HepG2 (cell line): ENCODE data around the gene ANKS3. TPM values are rescaled to one million over a fixed set of nuclear protein-coding genes. Genes with fewer than 3 reads are reported as not detected.

Source experiments
- CEBPB ChIP-seq: IDR thresholded peaks from 2 replicates; pipeline ENCODE4 v1.6.1; 2011; ENCODE audit warnings: low read depth, low read length, improper control_type of control experiment, borderline replicate concordance
- HDAC2 ChIP-seq: sonication (generic); formaldehyde crosslinking; IDR thresholded peaks from 2 replicates; pipeline ENCODE4 v1.4.0; 2020; ENCODE audit warnings: missing genetic modification reagents
- HOXA5 ChIP-seq: sonication (generic); formaldehyde crosslinking; IDR thresholded peaks from 2 replicates; pipeline ENCODE4 v1.4.0; 2020; ENCODE audit warnings: missing genetic modification reagents
- MEIS1 ChIP-seq: sonication (generic); formaldehyde crosslinking; IDR thresholded peaks from 2 replicates; pipeline ENCODE4 v1.9.0; 2021; ENCODE audit warnings: mild to moderate bottlenecking, missing genetic modification reagents, moderate library complexity, borderline replicate concordance
- MXD3 ChIP-seq: IDR thresholded peaks from 2 replicates; pipeline ENCODE4 v1.6.1; 2016; ENCODE audit warnings: mild to moderate bottlenecking, missing biosample characterization, missing genetic modification reagents
- NFE2 ChIP-seq: sonication (generic); formaldehyde crosslinking; IDR thresholded peaks from 2 replicates; pipeline ENCODE4 v1.4.0; 2020; ENCODE audit warnings: missing genetic modification reagents
- PBX2 ChIP-seq: IDR thresholded peaks from 2 replicates; pipeline ENCODE4 v1.6.1; 2016; ENCODE audit warnings: control low read depth
- RARA ChIP-seq: IDR thresholded peaks from 2 replicates; pipeline ENCODE4 v1.6.1; 2016; ENCODE audit warnings: missing genetic modification reagents, missing compliant biosample characterization
- RBM22 ChIP-seq: fragments of 200-400 bp; formaldehyde crosslinking; optimal IDR thresholded peaks from 2 replicates; pipeline ENCODE3; 2017; ENCODE audit warnings: mild to moderate bottlenecking, low read length, moderate library complexity
- RXRB ChIP-seq: IDR thresholded peaks from 2 replicates; pipeline ENCODE4 v1.6.1; 2016; ENCODE audit warnings: borderline replicate concordance, missing genetic modification reagents, missing compliant biosample characterization
- STAG1 ChIP-seq: sonication (generic); formaldehyde crosslinking; IDR thresholded peaks from 2 replicates; pipeline ENCODE4 v1.4.0; 2020; ENCODE audit warnings: missing genetic modification reagents
- TFE3 ChIP-seq: IDR thresholded peaks from 2 replicates; pipeline ENCODE4 v1.6.1; 2016
- TIGD3 ChIP-seq: sonication (generic); formaldehyde crosslinking; IDR thresholded peaks from 2 replicates; pipeline ENCODE4 v1.5.1; 2020; ENCODE audit warnings: mild to moderate bottlenecking, missing genetic modification reagents, borderline replicate concordance
- ZBTB37 ChIP-seq: sonication (generic); formaldehyde crosslinking; IDR thresholded peaks from 2 replicates; pipeline ENCODE4 v1.4.0; 2020; ENCODE audit warnings: mild to moderate bottlenecking, missing genetic modification reagents
- ZFP82 ChIP-seq: sonication (generic); formaldehyde crosslinking; IDR thresholded peaks from 2 replicates; pipeline ENCODE4 v1.5.1; 2020; ENCODE audit warnings: mild to moderate bottlenecking, missing genetic modification reagents, borderline replicate concordance
- ZFYVE20 ChIP-seq: sonication (generic); formaldehyde crosslinking; IDR thresholded peaks from 2 replicates; pipeline ENCODE4 v1.8.0; 2023; ENCODE audit warnings: low read depth, mild to moderate bottlenecking, moderate library complexity, missing genetic modification reagents, borderline replicate concordance
- ZNF350 ChIP-seq: sonication (generic); formaldehyde crosslinking; IDR thresholded peaks from 2 replicates; pipeline ENCODE4 v1.4.0; 2020; ENCODE audit warnings: mild to moderate bottlenecking, low read depth, missing genetic modification reagents, borderline replicate concordance
- ZNF44 ChIP-seq: sonication (generic); formaldehyde crosslinking; IDR thresholded peaks from 2 replicates; pipeline ENCODE4 v1.5.1; 2020; ENCODE audit warnings: mild to moderate bottlenecking, missing genetic modification reagents
- ZNF567 ChIP-seq: sonication (generic); formaldehyde crosslinking; IDR thresholded peaks from 2 replicates; pipeline ENCODE4 v1.8.1; 2023; ENCODE audit warnings: mild to moderate bottlenecking, missing genetic modification reagents, borderline replicate concordance
- ZNF674 ChIP-seq: sonication (generic); formaldehyde crosslinking; IDR thresholded peaks from 2 replicates; pipeline ENCODE4 v1.5.0; 2020; ENCODE audit warnings: low read depth, mild to moderate bottlenecking, missing genetic modification reagents
- ZNF746 ChIP-seq: sonication (generic); formaldehyde crosslinking; IDR thresholded peaks from 2 replicates; pipeline ENCODE4 v1.8.0; 2022; ENCODE audit warnings: mild to moderate bottlenecking, missing genetic modification reagents
- ZNF773 ChIP-seq: sonication (generic); formaldehyde crosslinking; IDR thresholded peaks from 2 replicates; pipeline ENCODE4 v1.4.0; 2020; ENCODE audit warnings: missing genetic modification reagents, borderline replicate concordance
- ZNF883 ChIP-seq: sonication (generic); formaldehyde crosslinking; IDR thresholded peaks from 2 replicates; pipeline ENCODE4 v1.5.1; 2020; ENCODE audit warnings: mild to moderate bottlenecking, missing genetic modification reagents; ENCODE audit errors: not compliant biosample characterization
- ZZZ3 ChIP-seq: sonication (generic); formaldehyde crosslinking; IDR thresholded peaks from 2 replicates; pipeline ENCODE4 v1.4.0; 2020; ENCODE audit warnings: missing genetic modification reagents, mild to moderate bottlenecking, borderline replicate concordance
- polyA plus RNA-seq, 8 experiments: library from polyadenylated mRNA; depleted of rRNA in 3 of 8; stranded (reverse) in 7 of 8; unstranded in 1 of 8; fragments of >200 nt; fragmentation: Illumina TruSeq in 4 of 8; extraction: Trizol in 4 of 8; gene quantifications; 2 replicates each; pipeline versions ENCODE4 v1.2.1 to v1.2.3, GENCODE V29; 2011 to 2016; ENCODE audit warnings: low read depth in 4 of 8, missing spikeins in 1 of 8, mixed read lengths in 1 of 8; ENCODE audit not compliant: insufficient read depth in 1 of 8
- total RNA-seq, 5 experiments: library from RNA; depleted of rRNA; stranded (reverse); fragments of >200 nt; fragmentation: Illumina TruSeq; extraction: Trizol; gene quantifications; 2 replicates each; pipeline ENCODE4 v1.2.3, GENCODE V29; 2016; ENCODE audit warnings: low read depth in 1 of 5

ANKS3 gene
- total and polyA plus RNA-seq, 2 of the 13 experiments (the other 11 are each of a cell fraction or from before 2014, with no cell fraction given) = 11.4 to 15.9 TPM

GRCh38 chr16:4663777-4664465 is 70.2 kb downstream of the ANKS3 start (continued):
- TF ChIP-seq PBX2 (peak; percentile 58; the same call in 1 of the 2 replicates), MXD3 (CRISPR knock-in tag) (peak; percentile 96), ZNF350 (CRISPR knock-in tag) (peak; percentile 76; the same call in 1 of the 2 replicates), HOXA5 (CRISPR knock-in tag) (peak; percentile 70; the same call in 1 of the 2 replicates), TIGD3 (CRISPR knock-in tag) (peak; percentile 82; the same call in 1 of the 2 replicates), ZNF567 (CRISPR knock-in tag) (no peak; the same call in 1 of the 2 replicates), STAG1 (CRISPR knock-in tag) (0 out of 2 replicates have a peak, but pooled peaks have one; percentile 4), RXRB (peak; percentile 86), TFE3 (CRISPR knock-in tag) (peak; percentile 87), ZNF746 (CRISPR knock-in tag) (peak; percentile 85), HDAC2 (CRISPR knock-in tag) (peak; percentile 79), ZNF674 (CRISPR knock-in tag) (0 out of 2 replicates have a peak, but pooled peaks have one; percentile 38), ZNF44 (CRISPR knock-in tag) (peak; percentile 62; the same call in 1 of the 2 replicates), CEBPB (peak; percentile 99), RARA (peak; percentile 96), NFE2 (CRISPR knock-in tag) (no peak), ZFP82 (CRISPR knock-in tag) (peak; percentile 28; the same call in 1 of the 2 replicates), ZNF773 (CRISPR knock-in tag) (peak; percentile 84; the same call in 1 of the 2 replicates), ZZZ3 (CRISPR knock-in tag) (no peak), RBM22 (peak; percentile 50), ZBTB37 (peak; percentile 95), ZFYVE20 (CRISPR knock-in tag) (peak; percentile 88), MEIS1 (CRISPR knock-in tag) (peak; percentile 90), ZNF883 (CRISPR knock-in tag) (peak; percentile 76)
